ENCODE data around the gene JMJD1C. TPM values are rescaled to one million over a fixed set of nuclear protein-coding genes. Genes with fewer than 3 reads are reported as not detected.

JMJD1C gene
- polyA plus RNA-seq, 2 of the 4 experiments (the other 2 are of a cell fraction) = 15.9 to 47.2 TPM

GRCh38 chr10:63140077-63140476, 325.7 kb downstream of the JMJD1C start:
- CTCF ChIA-PET = interaction anchor here (0.8 to 3.2 kb wide), 3 partner anchors 10 to 23 kb away, joined by 3 to 17 read pairs (median 3); no protein-coding TSS in a partner anchor
- H3K4me2 ChIP-seq = no peak overlapping the region
- no peaks in the 10 kb centered on the region for H3K9me3 ChIP-seq
- DNase-seq (ENCODE audit: low read depth in 1 of 2, low spot score in 1 of 2) (no peak), ATAC-seq (no peak), FAIRE-seq (no peak)
- H3K27ac ChIP-seq = no peak overlapping the region
- H3K4me1 ChIP-seq = no peaks in the 10 kb centered on the region
- H3K4me3 ChIP-seq = no peak overlapping the region
- TF ChIP-seq CHD4 (IDR thresholded peaks at IDR 0.05; ENCODE audit: borderline replicate concordance) (no peak), KDM1A (IDR thresholded peaks at IDR 0.05; ENCODE audit: low read depth) (no peak), PHF8 (IDR thresholded peaks at IDR 0.05; ENCODE audit: borderline replicate concordance, low read depth) (no peak), HOXB5 (CRISPR knock-in tag; IDR thresholded peaks at IDR 0.05) (no peak), HMGXB4 (CRISPR knock-in tag; IDR thresholded peaks at IDR 0.05; ENCODE audit: borderline replicate concordance) (no peak), ESRRA (IDR thresholded peaks at IDR 0.05; ENCODE audit: borderline replicate concordance, low read length) (no peak), RNF2 (IDR thresholded peaks at IDR 0.05; ENCODE audit: borderline replicate concordance, low read depth) (no peak), JUN (IDR thresholded peaks at IDR 0.05) (no peak), ZC3H11A (IDR thresholded peaks at IDR 0.05) (no peak)
- POLR2A ChIA-PET = no interaction called here
- WGBS (ENCODE audit: missing lambda C conversion rate) = 91% methylated on average over 3 of the region's 3 CpGs

GRCh38 chr10:63137306-63137705, 328.5 kb downstream of the JMJD1C start:
- no peak for ATAC-seq
- H3K4me2 ChIP-seq = no peak overlapping the region
- no peak overlapping the region for H3K4me3 ChIP-seq
- peaks cover 5% of the 10 kb centered on the region for H3K9me3 ChIP-seq
- no peak overlapping the region for H3K27ac ChIP-seq
- no peak for FAIRE-seq
- no peak for DNase-seq (ENCODE audit: low read depth in 1 of 2, low spot score in 1 of 2)
- 63% methylated on average over 2 of the region's 2 CpGs for WGBS (ENCODE audit: missing lambda C conversion rate)
- TF ChIP-seq POLR2A (IDR thresholded peaks at IDR 0.05; ENCODE audit: low read length) (no peak), HEYL (CRISPR knock-in tag; IDR thresholded peaks at IDR 0.05) (no peak), HOXA7 (CRISPR knock-in tag; IDR thresholded peaks at IDR 0.05) (no peak), RNF2 (IDR thresholded peaks at IDR 0.05; ENCODE audit: borderline replicate concordance, low read depth) (no peak), CBX8 (IDR thresholded peaks at IDR 0.05) (no peak)
- ChIA-PET POLR2A (no interaction called here), CTCF (interaction anchor here (1.2 to 2.9 kb wide), 2 partner anchors 20 to 30 kb away, joined by 3 to 15 read pairs; no protein-coding TSS in a partner anchor)
- H3K4me1 ChIP-seq = peaks cover 9% of the 10 kb centered on the region; the same call in 2 of the 3 replicates

- ATAC-seq = no peak
- POLR2A ChIA-PET = interaction anchor here (1.2 to 1.4 kb wide), 4 partner anchors 11 to 524 kb away, joined by 3 to 10 read pairs (median 6); no protein-coding TSS in a partner anchor
- no peak for FAIRE-seq
- peak overlapping the region; percentile 89 to 93 for H3K27ac ChIP-seq
- CTCF ChIA-PET = interaction anchor here (1.5 to 1.9 kb wide), 2 partner anchors 14 to 24 kb away, joined by 5 to 6 read pairs; no protein-coding TSS in a partner anchor
- 11% methylated on average over 9 of the region's 9 CpGs for WGBS (ENCODE audit: missing lambda C conversion rate)
- H3K4me1 ChIP-seq = peaks cover 9% of the 10 kb centered on the region; the same call in 2 of the 3 replicates
- peaks cover 9% of the 10 kb centered on the region for H3K9me3 ChIP-seq
- H3K4me2 ChIP-seq = peak overlapping the region; percentile 92
- TF ChIP-seq CEBPB (IDR thresholded peaks at IDR 0.05) = no peak
- TF ChIP-seq RCOR1 (IDR thresholded peaks at IDR 0.05; ENCODE audit: low read depth, low read length) = no peak
- TF ChIP-seq FOSB (CRISPR knock-in tag; IDR thresholded peaks at IDR 0.05) = no peak
- TF ChIP-seq ESRRA (IDR thresholded peaks at IDR 0.05; ENCODE audit: borderline replicate concordance, low read length) = no peak
- TF ChIP-seq ZSCAN20 (CRISPR knock-in tag; IDR thresholded peaks at IDR 0.05) = no peak
- TF ChIP-seq FOXS1 (CRISPR knock-in tag; IDR thresholded peaks at IDR 0.05) = no peak
- no peak for TF ChIP-seq PBX3 (IDR thresholded peaks at IDR 0.05)
- TF ChIP-seq EHF (CRISPR knock-in tag; IDR thresholded peaks at IDR 0.05) = no peak
- TF ChIP-seq MAFK (IDR thresholded peaks at IDR 0.05; ENCODE audit: partially characterized antibody) = no peak
- no peak for TF ChIP-seq MAZ (IDR thresholded peaks at IDR 0.05; ENCODE audit: borderline replicate concordance, low read depth, low read length)
- TF ChIP-seq HES2 (IDR thresholded peaks at IDR 0.05) = no peak
- TF ChIP-seq NPAS2 (CRISPR knock-in tag; IDR thresholded peaks at IDR 0.05; ENCODE audit: borderline replicate concordance) = no peak
- no peak for TF ChIP-seq GATA3 (IDR thresholded peaks at IDR 0.05; ENCODE audit: borderline replicate concordance)
- no peak; the same call in 2 of the 3 replicates for TF ChIP-seq CTCF (IDR thresholded peaks at IDR 0.05)
- DNase-seq (ENCODE audit: low read depth in 1 of 2, low spot score in 1 of 2) = no peak
- peak overlapping the region; percentile 82 for H3K4me3 ChIP-seq
These were observed 331.8 kb downstream of the JMJD1C start for GRCh38 chr10:63133821-63134557.
